ENCODE data around the gene SLC40A1. TPM values are rescaled to one million over a fixed set of nuclear protein-coding genes. Genes with fewer than 3 reads are reported as not detected.

Gene SLC40A1
- total RNA-seq, 1 donor from 2014 or later, result 48.5 TPM

DNA sequence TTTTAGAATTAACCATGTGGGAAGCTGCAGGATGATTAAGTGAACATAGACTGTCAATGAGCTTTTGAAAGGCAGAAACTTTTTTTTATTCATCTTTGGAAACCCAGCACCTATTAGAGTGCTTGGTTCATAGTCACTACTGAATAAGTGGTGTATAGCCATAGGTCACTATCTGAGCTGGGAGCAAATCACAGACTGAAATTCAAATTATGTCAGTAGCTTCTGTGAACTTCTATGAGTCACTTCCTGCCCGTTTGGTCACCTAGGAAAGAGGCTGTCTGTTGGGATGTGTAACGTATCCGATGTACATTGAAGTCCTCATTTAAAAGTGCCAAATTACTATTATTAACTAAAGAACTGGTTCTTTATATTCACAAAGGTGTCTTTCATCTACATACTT, 20.5 kb upstream of the SLC40A1 start:
- no peak for DNase-seq (ENCODE audit: low spot score)

DNA sequence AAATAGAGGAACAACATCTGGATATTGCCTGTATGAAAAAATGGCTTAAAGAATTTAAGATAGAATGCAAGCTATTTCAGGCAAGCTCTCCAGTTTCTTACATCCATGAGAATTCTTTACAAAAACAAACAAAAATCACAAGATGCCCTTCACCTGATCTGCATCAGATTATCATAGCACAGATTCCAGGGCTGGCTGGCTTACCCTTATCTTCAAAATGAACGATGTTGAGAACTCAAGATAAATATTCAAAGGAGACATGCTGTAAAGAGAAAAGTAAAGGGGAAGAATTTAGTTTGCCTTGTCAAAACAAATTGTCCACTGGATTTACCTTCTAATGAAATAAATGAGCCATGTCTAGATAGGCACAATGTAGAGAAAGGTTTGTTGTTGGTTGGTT, 18.7 kb upstream of the SLC40A1 start:
- no peak for DNase-seq (ENCODE audit: low spot score)

- DNase-seq (ENCODE audit: low spot score), result no peak
These were observed 14.8 kb upstream of the SLC40A1 start for GRCh38 chr2:189595417-189595816.

GRCh38 chr2:189594305-189594704, 13.7 kb upstream of the SLC40A1 start:
- DNase-seq (ENCODE audit: low spot score), result no peak

DNA sequence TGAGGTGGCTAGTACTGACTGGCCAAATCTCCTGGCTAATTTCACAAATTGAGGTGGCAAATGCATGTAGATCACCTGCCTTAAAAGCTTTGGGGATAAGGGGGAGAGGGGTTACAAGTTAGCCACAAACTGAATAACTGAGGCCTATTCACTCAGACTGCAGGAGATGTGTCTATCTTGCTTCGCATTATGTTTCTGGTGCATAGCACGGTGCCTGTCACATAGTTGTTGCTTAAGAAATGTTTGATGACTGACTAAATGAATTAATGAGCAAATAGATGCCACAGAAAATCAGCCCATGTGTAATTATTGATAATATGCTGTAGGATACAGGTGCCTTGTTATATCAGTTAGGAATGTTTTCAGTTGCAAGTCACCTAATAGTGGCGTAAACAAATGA, 12.5 kb upstream of the SLC40A1 start:
- no peak for DNase-seq (ENCODE audit: low spot score)

GRCh38 chr2:189592353-189592984, 11.9 kb upstream of the SLC40A1 start:
- no peak for DNase-seq (ENCODE audit: low spot score)

DNA sequence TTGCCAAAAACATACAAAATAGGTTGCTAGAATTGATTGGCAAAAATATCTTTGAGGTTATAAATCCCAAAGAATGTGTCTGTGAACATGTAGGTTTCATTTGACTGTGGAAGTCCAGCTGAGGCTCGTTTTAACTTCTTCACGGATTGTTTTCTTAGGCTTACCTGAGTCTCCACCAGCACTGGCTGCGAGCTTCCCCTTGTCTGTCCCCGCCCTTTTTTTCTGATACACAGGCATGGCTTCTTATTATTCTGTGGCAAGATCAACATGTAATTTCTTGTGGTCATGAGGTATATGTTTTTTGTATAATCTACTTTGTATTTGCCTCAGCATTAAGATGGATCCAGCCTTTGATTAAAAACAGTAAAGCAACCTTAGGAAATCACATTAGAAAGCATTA, 7.2 kb upstream of the SLC40A1 start:
- DNase-seq (ENCODE audit: low spot score), result no peak

- DNase-seq (ENCODE audit: low spot score), result no peak
These were observed 4.7 kb upstream of the SLC40A1 start for GRCh38 chr2:189585226-189585756.

DNA sequence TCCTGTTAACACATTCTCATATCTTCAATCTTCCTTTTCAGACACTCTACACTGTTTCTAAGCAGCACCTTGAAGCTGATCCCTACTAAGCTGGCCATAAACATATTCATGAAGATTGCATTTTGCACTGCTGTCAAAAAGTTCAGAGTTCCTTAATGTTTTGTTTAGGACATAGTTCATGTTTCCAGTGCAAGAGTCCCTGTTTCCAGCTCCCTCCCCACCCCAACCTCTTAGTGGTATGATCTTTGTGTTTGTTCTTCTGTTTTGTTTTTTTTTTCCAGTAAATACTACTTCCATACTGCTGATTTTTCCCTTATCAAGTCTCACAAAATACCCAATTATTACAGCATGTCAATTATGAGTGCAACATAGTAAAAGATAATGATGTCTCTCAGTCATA, 4.1 kb upstream of the SLC40A1 start:
- DNase-seq (ENCODE audit: low spot score), result no peak

DNA sequence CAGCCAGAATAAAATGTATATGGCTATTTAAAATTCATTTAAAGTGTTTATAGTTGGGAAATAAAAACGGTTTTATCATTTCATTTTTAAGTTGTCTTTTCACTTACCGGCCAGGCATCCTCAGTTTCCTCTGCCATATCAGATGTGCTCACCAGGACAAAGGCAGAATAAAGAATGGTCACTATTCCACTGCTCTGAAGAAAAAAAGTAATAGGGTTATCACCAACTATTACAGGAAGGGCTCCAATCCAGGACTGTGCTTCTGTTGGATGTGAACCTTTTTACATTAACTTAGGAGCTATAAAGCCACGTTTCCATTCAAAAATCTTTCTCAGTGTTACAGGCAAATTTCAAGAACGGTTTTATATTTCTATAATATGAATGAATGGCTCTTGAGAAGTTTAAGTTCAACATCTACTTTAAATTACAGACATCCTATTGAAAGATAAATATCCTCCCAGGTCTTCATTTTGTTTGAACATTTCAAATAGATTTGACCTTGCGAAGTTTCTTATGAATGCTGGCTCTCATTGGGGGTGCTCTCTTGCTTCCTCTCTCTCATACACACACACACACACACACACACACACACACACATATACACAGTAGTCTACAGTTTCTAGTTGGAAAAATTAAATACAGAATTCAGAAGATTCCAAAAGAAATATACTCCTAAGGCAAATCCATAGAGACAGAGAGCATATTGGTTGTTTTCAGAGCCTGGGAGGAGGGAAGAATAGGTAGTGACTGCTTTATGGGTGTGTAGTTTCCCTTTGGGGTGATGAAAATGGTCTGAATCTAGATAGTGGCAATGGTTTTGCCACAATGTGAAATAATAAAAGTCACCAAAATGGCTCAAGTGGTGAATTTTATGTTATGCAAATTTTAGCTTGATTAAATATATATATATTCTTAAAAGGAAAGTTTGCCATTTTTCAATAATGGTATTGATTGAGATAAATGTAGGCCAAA, 2.9 kb upstream of the SLC40A1 start:
- DNase-seq (ENCODE audit: low spot score), result no peak

DNA sequence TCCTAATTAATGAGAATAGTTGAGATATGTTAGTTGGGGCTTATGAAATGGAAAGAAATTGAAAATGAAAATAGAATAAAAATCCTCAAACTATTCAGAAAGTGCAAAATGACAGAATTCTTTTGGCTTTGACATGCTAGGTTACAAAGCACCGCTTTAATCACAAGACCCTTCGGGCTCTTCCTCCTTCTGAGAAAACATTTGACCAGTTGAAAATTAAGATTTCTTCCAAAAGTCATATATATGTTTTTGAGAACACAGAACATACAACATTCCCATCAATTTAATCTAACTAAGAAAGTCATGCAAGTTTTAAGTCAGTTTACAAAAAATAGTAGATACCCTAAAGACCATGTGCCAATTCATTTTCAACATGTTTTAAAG, 2.2 kb upstream of the SLC40A1 start:
- DNase-seq (ENCODE audit: low spot score), result no peak

DNA sequence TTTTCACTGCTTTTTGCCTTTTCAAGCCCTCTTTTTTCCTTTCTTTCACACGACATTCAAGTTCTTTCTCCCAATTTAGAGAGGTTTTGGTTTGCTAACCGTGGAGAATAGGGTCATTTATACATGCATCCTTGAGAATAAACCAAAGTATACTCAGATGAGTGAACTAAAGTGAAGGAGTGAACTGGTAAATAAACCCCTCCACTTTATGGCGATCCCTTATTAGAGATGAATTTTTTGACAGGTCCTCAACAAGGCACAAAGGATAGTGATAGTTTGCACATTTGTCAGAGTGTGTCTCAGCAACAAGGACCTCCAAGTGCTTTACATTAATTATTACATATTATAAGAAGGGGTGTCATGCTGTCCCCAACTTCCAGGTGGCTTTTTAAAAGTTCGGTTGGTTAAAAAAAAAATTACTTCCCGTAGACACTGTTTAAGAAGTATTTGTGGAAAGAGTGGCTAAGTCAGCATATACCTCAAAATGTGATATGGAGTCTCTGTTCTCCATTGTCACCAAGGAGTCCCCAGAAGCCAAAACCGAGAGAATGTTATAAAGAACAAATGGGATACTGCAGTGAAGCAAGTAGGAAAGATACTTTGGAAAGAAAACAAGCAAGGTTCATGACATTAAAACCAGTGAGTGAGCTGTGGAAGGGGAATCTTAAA, 1.7 kb upstream of the SLC40A1 start:
- DNase-seq (ENCODE audit: low spot score), result no peak

GRCh38 chr2:189581354-189582139, 961 bp upstream of the SLC40A1 start:
- no peak for DNase-seq (ENCODE audit: low spot score)

DNA sequence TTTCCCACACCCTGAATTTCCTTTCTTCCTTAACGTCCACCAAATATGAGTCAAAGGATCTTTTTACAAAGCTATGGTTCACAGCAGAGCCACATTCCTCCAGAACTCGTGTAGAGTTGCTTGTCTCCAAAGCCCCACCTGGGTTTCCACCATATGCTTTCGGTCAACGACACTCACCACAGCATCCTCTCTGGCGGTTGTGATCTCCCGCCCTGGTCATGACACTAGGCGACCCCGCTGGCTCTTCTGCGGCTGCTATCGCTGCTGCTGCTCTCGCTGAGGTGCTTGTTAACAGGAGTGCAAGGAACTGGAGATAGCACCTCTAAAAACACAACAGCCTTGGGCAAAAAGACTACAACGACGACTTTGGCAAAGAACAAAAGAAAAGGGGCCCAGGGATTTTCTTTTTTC, 340 bp downstream of the SLC40A1 start:
- DNase-seq (ENCODE audit: low spot score), result no peak

- DNase-seq (ENCODE audit: low spot score), result no peak
These were observed 900 bp downstream of the SLC40A1 start for GRCh38 chr2:189579585-189580186.

GRCh38 chr2:189578272-189578950, 2.2 kb downstream of the SLC40A1 start:
- no peak for DNase-seq (ENCODE audit: low spot score)

- no peak for DNase-seq (ENCODE audit: low spot score)
These were observed 3.5 kb downstream of the SLC40A1 start for GRCh38 chr2:189577121-189577520.

- DNase-seq (ENCODE audit: low spot score), result no peak
These were observed 4.2 kb downstream of the SLC40A1 start for GRCh38 chr2:189576396-189576795.

DNA sequence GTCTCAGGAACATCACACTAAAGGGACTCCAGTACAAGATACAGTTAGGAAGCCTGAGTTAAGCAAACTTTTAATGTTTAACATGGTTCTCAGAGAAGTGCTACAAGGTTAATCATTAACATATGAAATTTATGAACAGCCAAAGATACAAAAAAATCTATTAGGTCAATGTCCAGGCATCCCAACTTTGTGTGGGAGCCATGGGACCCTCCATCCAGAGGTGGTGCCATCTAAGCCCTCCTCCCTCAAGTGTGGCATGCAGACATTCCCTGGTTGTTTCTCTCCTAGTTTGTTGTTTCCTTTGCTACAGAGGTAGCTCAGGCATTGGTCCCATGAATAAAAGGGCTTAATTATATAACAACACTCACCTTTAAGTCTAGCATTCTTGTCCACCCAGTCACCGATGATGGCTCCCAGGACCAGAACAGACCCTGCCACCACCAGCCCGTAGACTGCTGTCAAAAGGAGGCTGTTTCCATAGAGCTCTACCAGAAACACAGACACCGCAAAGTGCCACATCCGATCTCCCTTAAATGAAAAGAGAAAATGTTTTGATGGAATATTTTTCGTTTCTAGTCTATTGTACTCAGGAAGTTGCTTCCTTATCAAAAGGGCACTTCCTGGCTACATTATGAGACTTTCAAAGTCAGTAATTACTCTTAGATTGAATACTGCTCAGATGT, 5.7 kb downstream of the SLC40A1 start:
- DNase-seq (ENCODE audit: low spot score), result no peak

All from mesenteric fat pad (tissue), 1 donor.